HG02973 (cell line): ENCODE results near the gene ADAMTS2.

Source experiments
- ATAC-seq: cut with Tn5 transposase; IDR thresholded peaks from one replicate; pipeline ENCODE4 v1.9.1; 2021; ENCODE audit warnings: moderate library complexity; ENCODE audit not compliant: unreplicated experiment

The ADAMTS2 gene

DNA sequence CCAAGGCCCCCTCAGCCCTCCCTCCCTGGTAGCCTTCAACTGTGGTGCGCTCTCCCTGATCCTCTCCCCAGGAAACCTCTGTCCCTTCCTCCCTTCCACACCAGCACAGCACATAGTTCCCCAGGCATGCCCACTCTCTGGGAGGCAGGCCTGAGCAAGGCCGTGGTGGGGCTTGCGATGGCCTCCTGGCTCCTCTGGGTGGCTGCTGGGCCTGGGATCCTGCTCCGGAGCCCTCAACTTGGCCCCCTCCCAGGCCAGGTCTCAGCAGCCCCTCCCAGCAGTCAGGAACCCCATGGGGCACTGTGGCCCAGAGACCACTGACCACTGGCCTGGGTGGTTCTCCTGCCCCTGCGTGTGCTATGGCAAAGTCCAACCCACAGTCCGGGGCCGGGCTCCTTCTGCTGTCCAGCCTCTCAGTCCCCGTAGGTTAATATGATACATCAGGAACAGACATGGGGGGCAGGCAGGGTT, 159.3 kb downstream of the ADAMTS2 start:
- ATAC-seq, result no peak

DNA sequence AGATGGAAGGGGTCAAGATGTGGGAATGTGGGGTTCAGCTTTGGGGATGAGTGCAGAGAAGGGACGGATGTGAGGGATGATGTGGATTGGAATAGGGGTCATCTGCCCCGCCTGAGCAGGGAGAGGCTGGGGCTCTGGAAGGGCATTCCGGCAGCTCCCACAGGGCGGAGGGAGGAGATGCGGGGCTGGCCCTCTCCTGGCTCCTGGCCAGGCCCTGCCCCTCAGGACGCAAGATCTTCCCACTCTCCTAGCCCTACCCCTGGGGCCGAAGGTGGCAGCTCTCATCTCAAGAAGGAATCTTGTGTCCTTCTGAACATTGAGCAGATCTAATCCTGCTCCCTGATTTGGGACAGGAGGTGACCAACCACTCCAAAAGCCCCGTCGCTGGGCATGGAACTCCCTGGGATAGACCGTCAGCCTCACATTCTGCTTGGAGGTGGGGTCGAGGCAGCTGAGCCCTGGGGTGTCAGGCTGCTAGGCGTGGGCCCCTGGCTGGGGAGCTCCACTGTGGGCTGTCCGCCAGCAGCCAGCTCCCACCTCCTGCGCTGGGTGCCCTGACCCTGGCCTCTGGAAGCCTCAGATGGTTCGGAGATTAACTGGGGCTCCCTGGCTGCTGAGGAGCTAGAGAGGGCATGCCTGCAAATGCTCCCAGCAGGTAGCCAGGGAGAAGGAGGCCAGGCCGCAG, 159.9 kb downstream of the ADAMTS2 start:
- ATAC-seq, result no peak

- ATAC-seq, result no peak
Measured at GRCh38 chr5:179184521-179185050, 160.7 kb downstream of the ADAMTS2 start.

DNA sequence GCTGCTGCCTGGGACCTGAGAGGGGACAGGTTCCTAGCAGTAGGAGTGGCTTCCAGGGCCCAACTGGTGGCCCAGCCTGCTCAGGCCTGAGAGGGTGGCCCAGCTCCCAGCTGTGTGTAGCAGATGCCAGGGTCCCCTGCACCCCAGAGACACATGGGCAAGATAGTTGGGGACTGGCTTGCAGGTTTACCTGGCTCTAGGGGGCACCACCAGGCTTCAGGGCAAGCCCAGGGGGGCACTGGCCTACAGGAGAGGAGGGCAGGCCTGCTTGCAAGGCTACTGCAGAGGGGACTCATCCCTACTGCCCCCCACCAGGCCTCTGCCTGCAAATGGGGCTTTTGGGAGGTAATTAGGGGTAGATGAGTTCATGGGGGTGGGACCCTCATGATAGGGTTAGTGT, 161.8 kb downstream of the ADAMTS2 start:
- no peak for ATAC-seq

- ATAC-seq, result no peak
Measured at GRCh38 chr5:179182601-179183000, 162.7 kb downstream of the ADAMTS2 start.

- ATAC-seq, result no peak
Measured at GRCh38 chr5:179181988-179182387, 163.3 kb downstream of the ADAMTS2 start.

DNA sequence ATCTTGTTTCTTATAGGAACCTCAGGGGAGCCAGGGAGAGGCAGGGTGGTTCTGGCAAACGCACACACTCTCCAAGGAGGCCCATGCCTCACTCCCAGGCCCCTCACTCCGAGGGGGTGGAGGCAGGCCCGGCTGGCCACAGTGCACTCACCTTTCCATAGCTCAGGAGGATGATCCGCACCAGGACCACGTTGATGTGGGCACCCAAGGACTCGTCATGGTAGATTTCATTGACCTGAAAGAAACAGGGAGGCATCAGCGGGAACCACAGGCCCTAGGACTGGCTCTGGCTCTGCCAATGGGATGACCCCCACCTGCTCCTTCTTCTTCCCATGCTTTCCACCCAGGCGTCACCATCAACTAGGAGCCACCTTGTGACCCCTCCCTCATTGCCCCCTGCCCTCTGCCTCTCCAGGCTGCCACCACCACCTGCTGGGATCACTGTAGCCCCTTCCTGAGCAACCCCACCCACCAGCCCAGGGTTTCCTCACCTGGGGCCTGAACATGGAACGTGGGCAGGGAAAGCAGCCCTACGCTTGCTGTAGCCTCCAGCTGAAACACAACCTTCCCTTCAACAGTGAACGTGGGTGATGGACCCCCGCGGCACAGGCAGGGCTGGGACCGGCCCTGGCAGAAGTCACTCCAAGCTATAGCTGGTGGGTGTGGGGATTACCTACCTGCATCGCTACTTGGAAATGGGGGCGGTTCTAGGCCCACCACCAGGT, 164.2 kb downstream of the ADAMTS2 start:
- ATAC-seq, result no peak

DNA sequence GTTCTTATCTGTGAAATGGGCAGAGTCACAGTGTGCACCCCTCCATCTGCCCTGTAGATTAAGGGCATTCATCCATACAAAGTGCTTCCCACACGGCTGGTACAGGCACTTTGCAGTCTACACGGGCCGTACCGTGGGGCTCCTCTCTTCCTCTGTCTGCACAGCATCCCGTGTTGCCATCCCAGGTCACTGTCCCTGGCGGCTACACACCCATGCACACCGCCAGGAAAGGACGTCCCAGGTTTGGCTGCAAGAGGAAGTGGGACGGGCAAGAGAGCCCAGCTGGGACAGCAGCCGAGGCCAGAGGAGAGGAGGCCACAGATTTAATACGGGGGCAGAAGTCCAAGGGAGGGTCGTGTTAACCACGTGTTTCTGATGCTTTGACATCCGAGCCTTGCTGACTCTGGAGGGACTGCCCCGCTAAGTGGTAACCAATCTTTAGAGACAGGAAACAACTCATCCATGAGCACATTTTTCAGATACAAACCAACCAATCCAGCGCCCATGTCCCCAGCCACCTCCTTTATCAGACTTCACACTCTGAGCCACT, 165.1 kb downstream of the ADAMTS2 start:
- ATAC-seq, result no peak

- no peak for ATAC-seq
Measured at GRCh38 chr5:179177711-179178575, 167.3 kb downstream of the ADAMTS2 start.

- no peak for ATAC-seq
Measured at GRCh38 chr5:179176571-179177230, 168.6 kb downstream of the ADAMTS2 start.

- ATAC-seq, result no peak
Measured at GRCh38 chr5:179176166-179176565, 169.1 kb downstream of the ADAMTS2 start.

DNA sequence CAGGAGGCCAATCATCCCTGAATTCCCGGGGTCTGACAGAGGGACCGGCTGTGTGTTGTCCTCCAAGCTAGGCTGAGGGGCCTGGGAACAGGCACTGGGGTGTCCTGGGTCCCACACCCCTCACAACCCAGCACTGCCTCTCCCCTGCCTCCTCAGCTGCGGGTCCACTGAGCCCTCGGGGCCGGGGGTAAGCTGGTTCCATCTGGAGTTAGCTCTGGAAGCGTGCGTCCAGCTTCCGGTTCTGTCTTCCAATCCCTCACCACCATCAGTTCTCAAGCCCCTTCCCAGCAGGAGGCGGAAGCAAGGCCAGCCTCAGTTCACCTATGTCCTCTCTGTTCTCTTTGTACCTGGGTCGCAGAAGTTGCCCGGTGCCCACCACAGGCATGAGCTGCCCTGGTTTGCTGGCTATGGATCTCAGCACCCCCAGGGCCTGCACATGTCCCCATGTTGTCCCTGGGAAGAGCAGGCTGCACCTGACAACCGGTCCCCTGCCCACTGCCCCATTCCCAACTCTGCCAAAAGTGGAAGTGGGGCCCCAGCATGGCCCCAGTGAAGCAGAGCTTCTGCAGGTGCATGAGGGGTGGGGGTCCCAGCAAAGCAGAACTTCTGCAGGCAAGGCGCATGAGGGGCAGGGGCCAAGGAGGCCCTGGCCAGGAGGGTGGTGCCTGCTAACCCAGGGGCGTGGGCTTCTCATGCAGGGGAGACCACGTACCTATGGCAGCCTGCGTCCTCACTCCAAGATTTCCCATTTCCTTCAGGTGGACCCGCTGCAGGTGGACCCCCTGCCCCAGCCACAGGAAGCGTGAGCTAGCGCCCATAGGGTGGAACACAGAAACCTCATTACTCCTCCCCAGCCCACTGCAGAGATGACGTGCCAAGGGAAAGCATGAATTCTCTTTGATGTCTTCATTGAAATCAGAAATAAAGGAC, 173.2 kb downstream of the ADAMTS2 start:
- no peak for ATAC-seq

GRCh38 chr5:179171251-179171815, 173.9 kb downstream of the ADAMTS2 start:
- ATAC-seq, result no peak

GRCh38 chr5:179170606-179171005, 174.7 kb downstream of the ADAMTS2 start:
- no peak for ATAC-seq

DNA sequence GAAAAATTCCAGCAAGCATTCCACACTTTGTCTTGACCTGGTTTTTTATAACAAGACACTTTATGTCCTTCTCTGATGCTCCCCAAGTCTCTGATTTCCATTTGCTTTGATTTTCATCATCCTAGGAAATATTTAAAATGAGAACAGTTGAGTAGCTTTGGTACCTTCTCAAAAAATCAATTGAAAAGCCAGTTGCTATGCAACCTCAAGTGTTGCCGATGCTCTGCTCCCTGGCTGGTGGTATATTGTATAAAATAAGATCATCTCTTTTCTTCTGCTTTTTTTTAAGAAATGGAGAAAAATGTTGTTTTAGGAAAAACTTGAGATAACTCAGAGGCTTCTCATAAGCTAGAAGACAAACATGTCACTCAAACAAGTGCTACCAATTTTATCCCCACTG, 175.4 kb downstream of the ADAMTS2 start:
- no peak for ATAC-seq

DNA sequence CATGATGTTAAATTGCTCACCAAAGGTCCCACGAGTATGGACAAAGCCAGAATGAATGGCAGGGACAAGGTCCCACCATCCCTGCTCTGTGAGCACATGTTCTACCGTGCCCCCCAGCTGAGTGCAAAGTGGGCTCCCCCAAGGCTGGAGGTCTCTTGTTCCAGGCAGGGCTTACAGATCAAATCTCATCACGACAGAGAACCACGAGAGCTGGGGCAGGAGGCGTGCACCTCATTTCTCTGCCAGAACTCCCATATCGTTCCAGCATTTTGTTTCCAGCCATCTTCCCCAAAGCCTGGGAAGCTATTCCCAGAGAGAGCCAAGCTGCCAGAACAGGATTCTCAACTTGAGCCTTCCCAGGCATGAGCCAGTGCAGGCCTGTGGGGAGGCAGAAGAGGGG, 176.6 kb downstream of the ADAMTS2 start:
- ATAC-seq, result no peak

DNA sequence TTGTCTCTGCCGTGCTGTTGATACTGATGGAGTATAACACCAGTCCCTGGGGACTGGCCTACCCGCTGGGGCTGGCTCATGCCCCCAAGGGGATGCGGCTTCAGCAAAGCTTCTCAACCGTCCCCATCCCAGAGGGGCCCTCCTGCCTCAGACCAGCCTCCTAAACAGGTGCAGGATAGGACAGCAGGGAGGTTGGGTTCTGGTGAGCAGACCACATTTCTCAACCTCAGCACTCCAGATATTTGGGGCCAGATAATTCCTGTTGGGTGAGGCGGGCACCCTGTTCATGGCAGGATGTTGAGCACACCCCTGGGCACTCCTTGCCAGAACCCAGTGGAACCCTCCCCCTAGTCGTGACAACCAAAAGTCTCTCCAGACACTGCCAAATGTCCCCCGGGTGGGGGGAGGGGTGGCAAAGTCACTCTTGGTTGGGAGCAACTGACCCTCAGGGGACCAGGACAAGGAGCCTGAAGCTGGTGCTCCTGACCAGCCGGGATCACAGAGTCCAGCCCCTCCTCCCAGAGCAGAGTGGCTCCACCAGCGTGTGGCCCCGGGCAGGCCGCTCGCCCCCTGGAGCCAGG, 177.3 kb downstream of the ADAMTS2 start:
- ATAC-seq, result no peak
